HS-27A (cell line): ENCODE results near the gene TNS1.

Experiments used
- DNase-seq: peaks from one replicate; pipeline ENCODE4 v3.0.0-alpha.2; 2012; ENCODE audit warnings: low read depth, missing footprints

TNS1 gene

DNA sequence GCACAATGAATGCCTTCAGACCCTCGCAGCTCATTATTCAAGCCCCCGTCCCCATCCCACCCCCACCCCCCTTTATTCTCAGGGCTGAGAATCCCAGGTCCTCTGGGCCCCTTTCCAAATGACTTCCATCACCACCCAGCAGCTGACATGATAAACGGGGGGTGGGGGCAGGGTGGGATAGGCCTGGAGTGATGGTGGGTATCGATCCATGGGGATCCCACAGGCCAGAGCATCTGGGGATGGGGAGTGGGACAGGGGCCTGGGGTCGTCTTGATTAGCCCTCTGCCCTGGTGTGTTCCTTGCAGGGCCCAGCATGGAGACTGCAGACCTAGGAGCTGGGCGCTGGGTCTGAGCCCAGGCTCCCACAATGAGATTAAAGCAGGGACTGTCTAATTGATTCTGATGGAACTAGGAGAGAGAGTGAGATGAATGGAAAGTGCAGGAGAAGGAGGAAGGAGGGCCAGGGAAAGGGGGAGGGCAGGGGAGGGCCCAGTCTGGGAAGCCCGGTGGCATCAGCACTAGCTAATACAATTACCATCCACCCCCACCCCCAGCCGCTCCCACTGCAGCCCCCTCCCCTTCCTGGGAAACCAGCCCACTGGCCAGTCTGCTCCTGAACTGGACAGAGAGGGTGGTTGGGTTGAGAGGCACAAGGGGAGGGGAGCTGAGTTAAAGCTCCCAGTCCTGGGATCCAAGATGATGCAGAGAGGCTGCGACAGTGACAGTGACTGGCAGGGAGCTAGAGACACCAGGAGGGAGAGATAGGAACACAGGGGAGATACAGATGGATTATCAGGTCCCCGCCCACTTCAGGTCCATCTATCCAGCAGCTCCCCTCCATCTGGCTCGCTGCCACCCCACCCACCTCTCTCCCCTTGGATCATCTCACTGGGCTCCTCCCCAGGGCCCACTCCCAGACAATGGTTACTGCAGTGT lies 13.1 kb upstream of the TNS1 start:
- no peak for DNase-seq

DNA sequence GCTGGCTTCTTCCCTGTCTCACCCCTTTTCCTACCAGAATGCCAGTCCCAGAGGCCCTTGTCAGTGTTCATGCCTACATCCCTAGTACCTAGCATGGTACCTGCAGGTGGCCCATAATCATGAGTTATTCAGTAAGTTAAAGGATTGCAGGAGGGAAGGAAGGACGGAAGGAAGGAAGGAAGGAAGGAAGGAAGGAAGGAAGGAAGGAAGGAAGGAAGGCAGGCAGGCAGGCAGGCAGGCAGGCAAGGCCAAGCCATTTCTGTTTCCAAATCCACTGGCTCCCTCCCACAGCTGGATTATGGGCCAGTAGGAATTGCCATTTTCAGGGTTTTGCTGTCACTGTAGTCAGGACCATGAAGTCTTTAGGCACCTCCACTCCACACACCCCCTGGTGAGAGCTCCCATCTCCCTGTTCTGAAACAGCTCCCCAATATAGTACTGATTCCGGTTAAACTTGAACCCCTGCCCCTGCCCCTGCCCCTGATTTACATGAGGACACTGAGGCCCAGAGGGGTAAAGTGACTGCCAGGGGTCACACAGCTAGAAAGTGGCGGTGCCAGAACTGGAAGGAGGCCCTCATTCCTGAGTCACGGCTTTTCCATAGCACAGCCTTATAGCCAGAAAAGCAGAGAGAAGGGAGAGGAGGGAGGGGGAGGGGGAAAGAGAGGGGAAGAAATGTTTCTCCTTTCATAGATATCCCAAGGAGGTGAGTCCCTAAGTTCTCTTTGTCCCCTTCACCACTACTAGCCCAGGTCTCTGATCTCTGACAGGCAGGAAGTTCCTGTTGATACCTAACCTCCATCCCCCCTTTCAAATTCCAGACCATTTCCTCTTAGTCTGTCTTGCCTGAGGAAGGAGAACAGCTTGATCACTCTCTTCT lies 12.2 kb upstream of the TNS1 start:
- no peak for DNase-seq

DNA sequence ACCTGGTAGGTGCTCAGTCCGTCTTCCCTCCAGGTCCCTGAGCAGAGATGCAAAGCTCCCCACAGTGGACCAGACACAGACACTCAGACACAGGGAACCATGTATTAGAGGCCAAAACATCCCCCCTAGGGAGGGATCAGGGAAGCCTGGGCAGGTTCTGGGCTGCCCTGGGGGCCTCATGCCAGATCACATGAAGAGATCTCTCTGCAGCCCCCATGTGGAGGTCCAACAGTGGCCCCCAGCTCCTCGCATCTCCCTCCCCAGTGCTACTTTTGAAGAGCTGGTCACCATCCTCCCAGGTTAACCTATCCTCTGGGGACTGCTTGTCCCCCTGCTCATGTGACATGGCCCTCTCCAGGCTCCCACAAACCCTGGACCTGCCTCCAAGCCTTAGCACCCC lies 10.5 kb upstream of the TNS1 start:
- DNase-seq, result no peak

DNA sequence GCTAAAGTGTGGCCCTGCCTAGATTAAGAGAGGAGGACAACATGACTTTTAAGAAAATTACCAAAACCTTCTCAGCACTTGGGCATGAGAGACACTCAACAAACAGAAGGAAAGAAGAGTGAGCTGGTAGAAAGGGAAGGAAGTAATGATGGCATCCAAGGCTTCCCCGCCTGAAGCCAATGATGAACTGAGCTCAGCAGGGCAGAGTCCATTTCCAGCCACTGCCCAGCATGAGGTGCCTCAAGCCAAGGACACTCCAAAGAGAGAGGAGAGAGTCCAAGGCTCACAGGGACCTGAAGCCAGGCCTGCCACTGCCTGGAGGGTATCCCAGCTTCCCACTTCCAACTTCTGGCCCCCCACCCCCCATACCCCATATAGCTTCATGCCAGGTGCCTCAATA lies 9.5 kb upstream of the TNS1 start:
- no peak for DNase-seq

GRCh38 chr2:218011653-218012040 lies 8.9 kb upstream of the TNS1 start:
- no peak for DNase-seq

GRCh38 chr2:218010984-218011652 lies 8.3 kb upstream of the TNS1 start:
- no peak for DNase-seq

GRCh38 chr2:218010140-218010983 lies 7.6 kb upstream of the TNS1 start:
- DNase-seq, result no peak

- no peak for DNase-seq
Measured at GRCh38 chr2:218009765-218010139, 7.0 kb upstream of the TNS1 start.

GRCh38 chr2:218009231-218009630 lies 6.4 kb upstream of the TNS1 start:
- no peak for DNase-seq

DNA sequence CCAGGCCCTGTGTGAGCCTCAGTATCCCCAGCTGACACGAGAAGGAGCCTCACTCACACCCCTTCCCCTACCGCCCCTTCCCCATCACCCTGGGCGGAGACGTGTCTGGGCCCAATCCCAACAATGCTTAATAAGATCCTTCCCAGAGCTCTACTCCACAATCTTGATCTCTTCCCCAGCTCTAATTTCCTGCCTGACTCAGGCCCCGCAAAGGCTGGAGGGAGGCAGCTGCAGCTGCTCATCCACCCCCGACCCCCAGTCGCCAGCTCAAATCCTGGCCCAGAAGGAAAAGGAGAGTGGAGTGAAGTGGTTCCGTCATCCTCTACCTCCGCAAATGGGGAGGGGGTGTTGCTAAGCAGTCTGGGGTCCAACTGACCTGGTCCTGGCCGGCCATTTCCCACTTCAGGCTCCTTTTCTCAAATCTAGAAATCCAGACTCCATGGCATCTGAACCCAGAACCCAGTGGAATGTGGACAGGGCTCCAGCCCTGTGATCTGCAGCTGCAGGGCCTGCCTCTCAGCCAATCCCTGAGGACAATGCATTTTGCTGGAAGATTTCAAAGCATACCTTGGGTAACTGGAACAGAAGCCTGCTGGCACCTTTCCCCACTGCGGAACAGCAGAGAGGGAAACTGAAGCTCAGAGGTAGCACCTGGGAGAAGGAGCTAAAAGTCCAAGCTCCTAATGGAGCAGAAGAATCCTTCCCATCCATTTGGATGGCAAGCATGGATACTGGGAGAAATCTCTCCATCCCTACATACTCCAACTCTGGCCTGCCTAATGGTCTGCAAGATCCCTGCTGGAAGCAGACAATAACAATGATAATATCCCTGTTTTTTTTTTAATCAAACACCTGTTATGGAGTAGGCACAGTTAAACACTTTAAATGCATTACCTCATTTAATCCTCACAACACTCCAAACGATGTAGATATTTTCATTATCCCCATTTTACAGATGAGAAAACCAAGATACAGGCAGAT lies 5.6 kb upstream of the TNS1 start:
- no peak for DNase-seq

- no peak for DNase-seq
Measured at GRCh38 chr2:218006741-218007140, 3.9 kb upstream of the TNS1 start.

GRCh38 chr2:218005486-218005885 lies 2.7 kb upstream of the TNS1 start:
- DNase-seq, result no peak

DNA sequence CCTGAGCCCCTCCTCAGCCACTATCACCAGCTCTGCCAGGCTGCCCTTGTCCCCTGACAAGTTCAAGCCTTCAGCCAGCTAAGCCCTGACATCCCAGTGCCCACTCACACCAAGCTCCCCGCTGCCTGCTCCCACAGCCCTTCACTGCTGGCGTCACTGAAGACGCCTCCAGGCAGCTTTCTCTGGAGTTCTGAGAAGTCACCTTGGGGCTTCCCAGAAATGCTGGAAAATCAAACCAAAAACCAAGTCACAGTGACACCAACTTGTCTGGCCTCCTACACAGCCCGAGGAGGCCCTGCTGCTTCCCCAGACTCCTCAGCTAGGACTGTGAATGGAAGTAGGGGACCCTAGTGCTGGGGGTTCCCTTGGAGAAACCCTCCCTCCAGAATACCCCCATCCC lies 2.2 kb upstream of the TNS1 start:
- no peak for DNase-seq

GRCh38 chr2:218003981-218004419 lies 1.2 kb upstream of the TNS1 start:
- no peak for DNase-seq

DNA sequence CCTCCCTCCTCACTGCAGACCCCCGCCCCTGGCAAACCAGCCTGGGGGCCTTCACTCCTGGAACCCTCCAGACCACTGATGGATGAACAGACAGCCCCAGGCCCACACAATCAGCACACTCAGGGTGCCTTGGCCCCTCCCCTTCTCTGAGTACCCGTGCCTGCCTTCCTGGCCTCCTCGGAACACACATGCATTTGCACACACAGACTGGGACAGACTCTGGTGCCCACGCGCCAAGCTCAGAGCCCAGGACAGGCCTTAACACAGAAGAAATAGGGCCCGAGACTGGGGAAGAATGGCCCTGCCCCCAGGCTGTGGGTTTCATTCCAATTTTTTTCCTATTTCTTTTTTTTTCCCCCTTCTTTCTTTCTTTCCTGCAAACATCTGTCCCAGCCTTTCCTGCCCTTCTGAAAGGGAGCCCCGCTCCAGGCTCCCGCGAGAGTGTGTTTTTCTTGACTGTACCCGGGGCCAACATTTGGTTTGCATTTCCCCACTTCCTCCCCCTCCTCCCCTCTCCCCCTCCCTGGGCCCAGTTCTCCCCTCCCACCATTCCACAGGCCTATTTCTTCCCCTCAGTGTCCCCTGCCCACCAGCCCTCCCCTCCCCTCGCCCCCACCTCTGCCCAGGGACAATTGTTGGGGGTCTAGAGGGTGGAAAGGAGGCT lies 618 bp upstream of the TNS1 start:
- DNase-seq, result no peak

GRCh38 chr2:218002143-218002844 lies 501 bp downstream of the TNS1 start:
- DNase-seq, result no peak

- no peak for DNase-seq
Measured at GRCh38 chr2:218001629-218002028, 1.2 kb downstream of the TNS1 start.

DNA sequence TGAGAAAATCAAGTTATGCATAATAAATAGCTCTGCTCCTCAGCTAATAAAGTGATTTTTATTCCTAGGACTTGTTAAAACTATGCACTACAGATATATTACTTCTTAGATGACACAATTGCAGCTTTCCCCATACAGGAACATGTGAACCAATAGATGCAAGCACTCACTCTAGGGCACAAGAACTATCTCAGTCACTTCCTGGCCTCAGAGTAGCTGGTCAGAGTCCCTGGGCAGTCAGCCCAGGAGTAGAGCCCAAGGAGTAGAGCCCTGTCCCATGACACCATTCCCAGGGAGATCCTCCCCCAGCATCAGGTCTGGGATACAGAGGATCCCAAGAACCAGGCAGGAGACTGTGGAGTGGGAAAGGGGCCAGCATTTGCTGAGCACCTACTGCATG lies 2.7 kb downstream of the TNS1 start:
- no peak for DNase-seq

GRCh38 chr2:217999595-217999959 lies 3.2 kb downstream of the TNS1 start:
- DNase-seq, result no peak
